ENCODE data around the gene PCNP.

GRCh38 chr3:101530686-101531047 lies 43.3 kb upstream of the PCNP start:
- TF ChIP-seq CTCF (conservative IDR thresholded peaks at IDR 0.05; ENCODE audit: low read length) (no peak), EZH2phosphoT487 (IDR thresholded peaks at IDR 0.05; ENCODE audit: borderline replicate concordance, low read depth, low read length) (no peak)
